CD14-positive monocyte (primary cell): ENCODE data around the gene PRKN. TPM values are rescaled to one million over a fixed set of nuclear protein-coding genes. Genes with fewer than 3 reads are reported as not detected.

Source experiments
- DNase-seq, 3 donors: peaks; one replicate each; pipeline ENCODE4 v3.0.0-alpha.2; 2011 to 2022
- H2AFZ ChIP-seq: 2 replicates; pipeline ENCODE4 v1.6.0; 2012; ENCODE audit warnings: mild to moderate bottlenecking, low read depth, low read length, inconsistent platforms; ENCODE audit not compliant: insufficient read depth, poor library complexity, severe bottlenecking
- H3K27ac ChIP-seq, 2 donors: 1 replicate in 1 of 2; 2 replicates in 1 of 2; pipeline ENCODE4 v1.5.1; 2012 to 2013; ENCODE audit warnings: low read length in 2 of 2, control low read depth in 1 of 2, inconsistent platforms in 1 of 2, low read depth in 1 of 2, mild to moderate bottlenecking in 1 of 2
- H3K27me3 ChIP-seq, 2 donors: one replicate each; pipeline versions ENCODE4 v1.6.0 to v1.6.1; 2011 to 2013; ENCODE audit warnings: low read length in 2 of 2; ENCODE audit not compliant: control insufficient read depth in 2 of 2, insufficient read depth in 2 of 2
- H3K36me3 ChIP-seq, 2 donors: replicated peaks in 1 of 2; 1 replicate in 1 of 2; 2 replicates in 1 of 2; pipeline versions ENCODE4 v1.5.1 to v1.6.1; 2012 to 2013; ENCODE audit warnings: low read length in 2 of 2, control low read depth in 1 of 2, inconsistent platforms in 1 of 2, mild to moderate bottlenecking in 1 of 2; ENCODE audit not compliant: insufficient read depth in 2 of 2, control insufficient read depth in 1 of 2
- H3K4me1 ChIP-seq, 2 donors: 1 replicate in 1 of 2; 2 replicates in 1 of 2; pipeline versions ENCODE4 v1.5.1 to v1.6.1; 2012 to 2013; ENCODE audit warnings: low read length in 2 of 2, control low read depth in 1 of 2, inconsistent platforms in 1 of 2, mild to moderate bottlenecking in 1 of 2, moderate library complexity in 1 of 2; ENCODE audit not compliant: insufficient read depth in 2 of 2, control insufficient read depth in 1 of 2
- H3K4me2 ChIP-seq: replicated peaks from 2 replicates; pipeline ENCODE3; 2012; ENCODE audit warnings: low read length, moderate library complexity, mild to moderate bottlenecking; ENCODE audit not compliant: poor library complexity, severe bottlenecking; ENCODE audit errors: extremely low read depth
- H3K4me3 ChIP-seq, 3 experiments: fragments of 200-600 bp in 1 of 3; sonication (generic) in 1 of 3; replicated peaks in 1 of 3; 1 replicate in 2 of 3; 2 replicates in 1 of 3; pipeline ENCODE4 v1.5.1; 2011 to 2013; ENCODE audit warnings: low read length in 3 of 3, mild to moderate bottlenecking in 3 of 3, control low read depth in 2 of 3, low read depth in 2 of 3, inconsistent platforms in 1 of 3, moderate library complexity in 1 of 3
- H3K79me2 ChIP-seq: 2 replicates; pipeline ENCODE4 v1.6.0; 2012; ENCODE audit warnings: mild to moderate bottlenecking, control low read depth, inconsistent platforms, low read length, moderate library complexity; ENCODE audit not compliant: insufficient read depth
- H3K9ac ChIP-seq: 2 replicates; pipeline ENCODE4 v1.6.0; 2017; ENCODE audit warnings: low read length, mild to moderate bottlenecking; ENCODE audit not compliant: insufficient read depth, poor library complexity, severe bottlenecking
- H3K9me3 ChIP-seq, 2 donors: replicated peaks in 1 of 2; 1 replicate in 1 of 2; 2 replicates in 1 of 2; pipeline versions ENCODE4 v1.5.1 to v1.6.1; 2012 to 2013; ENCODE audit warnings: low read length in 2 of 2, control low read depth in 1 of 2; ENCODE audit not compliant: control insufficient read depth in 1 of 2, insufficient read depth in 1 of 2
- H4K20me1 ChIP-seq: 2 replicates; pipeline ENCODE4 v1.6.0; 2012; ENCODE audit warnings: mild to moderate bottlenecking, low read length, control low read depth, moderate library complexity; ENCODE audit not compliant: insufficient read depth
- H3K27ac Mint-ChIP-seq, 7 donors: one replicate each; pipeline ENCODE4 v1.8.0; 2020; ENCODE audit warnings: mild to moderate bottlenecking in 7 of 7, mixed read lengths in 7 of 7, moderate library complexity in 6 of 7, inconsistent platforms in 2 of 7
- H3K27me3 Mint-ChIP-seq, 3 donors: one replicate each; pipeline ENCODE4 v1.8.0; 2021 to 2022; ENCODE audit warnings: low read depth in 3 of 3, mild to moderate bottlenecking in 3 of 3, mixed read lengths in 3 of 3, moderate library complexity in 3 of 3, inconsistent platforms in 1 of 3
- H3K36me3 Mint-ChIP-seq, 2 donors: one replicate each; pipeline ENCODE4 v1.8.0; 2020; ENCODE audit warnings: mixed read lengths in 2 of 2, inconsistent platforms in 1 of 2, mild to moderate bottlenecking in 1 of 2
- H3K4me1 Mint-ChIP-seq: one replicate; pipeline ENCODE4 v1.8.0; 2020; ENCODE audit warnings: mild to moderate bottlenecking, mixed read lengths
- H3K4me3 Mint-ChIP-seq, 2 donors: one replicate each; pipeline ENCODE4 v1.8.0; 2020; ENCODE audit warnings: mild to moderate bottlenecking in 2 of 2, mixed read lengths in 2 of 2, moderate library complexity in 1 of 2
- H3K9me3 Mint-ChIP-seq, 7 donors: one replicate each; pipeline ENCODE4 v1.8.0; 2020 to 2022; ENCODE audit warnings: mixed read lengths in 7 of 7, mild to moderate bottlenecking in 6 of 7, moderate library complexity in 6 of 7, inconsistent platforms in 2 of 7
- WGBS: methylation state at CpG from one replicate; pipeline ENCODE4 v1.1.5; 2013; ENCODE audit warnings: missing lambda C conversion rate; ENCODE audit not compliant: insufficient coverage; 5-methylcytosine and 5-hydroxymethylcytosine counted together
- intact Hi-C, 2 donors: fragments of 100-400 bp; cut with micrococcal nuclease; formaldehyde crosslinking; loops; one replicate each; pipeline versions ENCODE4 v1.15.0 to v1.15.1; 2023
- polyA plus RNA-seq, 3 donors: library from polyadenylated mRNA; depleted of rRNA in 1 of 3; unstranded in 2 of 3; stranded (reverse) in 1 of 3; fragments of 300-500 nt in 2 of 3; fragments of >200 nt in 1 of 3; fragmentation: Illumina TruSeq in 2 of 3; gene quantifications; 1 replicate in 2 of 3; 2 replicates in 1 of 3; pipeline ENCODE4 v1.2.3, GENCODE V29; 2012 to 2021
- TF ChIP-seq, protein P1 (sequence below): fragments of 200-600 bp; IDR thresholded peaks from one replicate; pipeline ENCODE4 v1.8.0; 2022; ENCODE audit warnings: antibody characterized with exemption, mild to moderate bottlenecking

The PRKN gene
- polyA plus RNA-seq, 3 donors: 0.19 to 0.21 TPM; not detected in 1

DNA sequence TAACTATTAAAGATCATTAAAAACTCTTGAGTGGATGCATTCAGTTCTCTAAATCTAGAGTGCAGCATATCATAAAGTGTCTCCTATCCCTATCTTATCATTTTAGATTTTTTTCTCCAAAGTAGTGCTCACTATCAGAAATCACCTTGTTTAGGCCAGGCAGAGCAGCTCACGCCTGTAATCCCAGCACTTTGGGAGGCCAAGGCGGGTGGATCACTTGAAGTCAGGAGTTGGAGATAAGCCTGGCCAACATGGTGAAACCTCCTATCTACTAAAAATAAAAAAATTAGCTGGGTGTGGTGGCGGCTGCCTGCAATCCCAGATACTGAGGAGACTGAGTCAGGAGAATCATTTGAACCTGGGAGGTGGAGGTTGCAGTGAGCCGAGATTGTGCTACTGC lies 368.9 kb downstream of the PRKN start:
- no peak overlapping the region for H3K4me3 Mint-ChIP-seq
- WGBS: no CpG with 5 or more reads among the region's 4 CpGs
- H3K9me3 Mint-ChIP-seq: peaks cover 0 to 4% (median 0%) of the 10 kb centered on the region in 7 donors

DNA sequence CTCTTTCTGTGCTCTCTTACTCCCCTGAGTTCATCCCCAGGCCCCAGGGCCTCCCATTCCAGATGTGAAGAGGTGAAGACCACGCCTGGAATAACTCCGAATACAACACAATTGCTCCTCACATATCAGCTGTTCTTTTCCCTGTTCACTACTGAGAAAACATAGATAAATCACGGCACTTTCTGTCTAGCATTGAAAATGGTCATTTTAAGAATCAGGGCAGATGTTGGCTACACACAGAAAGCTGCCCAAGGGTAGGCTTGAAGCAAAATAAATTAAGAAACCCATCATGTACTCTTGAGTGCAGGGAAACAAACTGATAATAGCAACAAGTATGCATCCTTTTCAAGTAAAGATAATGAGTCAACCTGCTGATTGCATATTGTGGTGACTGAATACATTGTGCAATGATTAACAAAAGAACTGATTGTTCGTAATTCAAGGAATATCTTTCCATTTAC lies 382.5 kb downstream of the PRKN start:
- Histone ChIP-seq H3K27ac (no peak overlapping the region), H4K20me1 (no peaks in the 10 kb centered on the region), H3K36me3 (no peaks in the 10 kb centered on the region), H3K4me3 (no peak overlapping the region), H3K4me2 (no peak overlapping the region), H3K9me3 (peaks cover 0 to 3% of the 10 kb centered on the region in 2 donors), H3K9ac (no peak overlapping the region), H3K79me2 (no peaks in the 10 kb centered on the region), H3K27me3 (no peaks in the 10 kb centered on the region), H2AFZ (no peak overlapping the region), H3K4me1 (no peaks in the 10 kb centered on the region)
- Mint-ChIP-seq H3K27ac (no peak overlapping the region), H3K9me3 (peaks cover 0 to 8% (median 0%) of the 10 kb centered on the region in 7 donors), H3K4me1 (no peaks in the 10 kb centered on the region), H3K36me3 (no peaks in the 10 kb centered on the region), H3K27me3 (peaks cover 0 to 2% (median 0%) of the 10 kb centered on the region in 3 donors), H3K4me3 (no peak overlapping the region)
- WGBS: no CpG with 5 or more reads among the region's 4 CpGs
- intact Hi-C loops: no loop called here
- TF ChIP-seq, protein P1, sequence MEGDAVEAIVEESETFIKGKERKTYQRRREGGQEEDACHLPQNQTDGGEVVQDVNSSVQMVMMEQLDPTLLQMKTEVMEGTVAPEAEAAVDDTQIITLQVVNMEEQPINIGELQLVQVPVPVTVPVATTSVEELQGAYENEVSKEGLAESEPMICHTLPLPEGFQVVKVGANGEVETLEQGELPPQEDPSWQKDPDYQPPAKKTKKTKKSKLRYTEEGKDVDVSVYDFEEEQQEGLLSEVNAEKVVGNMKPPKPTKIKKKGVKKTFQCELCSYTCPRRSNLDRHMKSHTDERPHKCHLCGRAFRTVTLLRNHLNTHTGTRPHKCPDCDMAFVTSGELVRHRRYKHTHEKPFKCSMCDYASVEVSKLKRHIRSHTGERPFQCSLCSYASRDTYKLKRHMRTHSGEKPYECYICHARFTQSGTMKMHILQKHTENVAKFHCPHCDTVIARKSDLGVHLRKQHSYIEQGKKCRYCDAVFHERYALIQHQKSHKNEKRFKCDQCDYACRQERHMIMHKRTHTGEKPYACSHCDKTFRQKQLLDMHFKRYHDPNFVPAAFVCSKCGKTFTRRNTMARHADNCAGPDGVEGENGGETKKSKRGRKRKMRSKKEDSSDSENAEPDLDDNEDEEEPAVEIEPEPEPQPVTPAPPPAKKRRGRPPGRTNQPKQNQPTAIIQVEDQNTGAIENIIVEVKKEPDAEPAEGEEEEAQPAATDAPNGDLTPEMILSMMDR: no peak
- no peak for DNase-seq

More for the DNA sequence above, 368.9 kb downstream of the PRKN start:
- Histone ChIP-seq H4K20me1 (no peaks in the 10 kb centered on the region), H3K9me3 (no peaks in the 10 kb centered on the region), H3K27ac (no peak overlapping the region), H3K4me2 (no peak overlapping the region), H3K36me3 (no peaks in the 10 kb centered on the region), H3K27me3 (no peaks in the 10 kb centered on the region), H3K79me2 (no peaks in the 10 kb centered on the region), H2AFZ (no peak overlapping the region), H3K4me3 (no peak overlapping the region), H3K9ac (no peak overlapping the region), H3K4me1 (no peaks in the 10 kb centered on the region)
- no peak for DNase-seq
- Mint-ChIP-seq H3K36me3 (no peaks in the 10 kb centered on the region), H3K4me1 (no peaks in the 10 kb centered on the region), H3K27ac (no peak overlapping the region), H3K27me3 (no peaks in the 10 kb centered on the region)
- TF ChIP-seq, protein P1: no peak
- intact Hi-C loops: no loop called here
